Thyroid gland (tissue), 4 donors: ENCODE data around the gene SETD7. TPM values are rescaled to one million over a fixed set of nuclear protein-coding genes. Genes with fewer than 3 reads are reported as not detected.

Experiments used
- DNase-seq, 2 donors: peaks; one replicate each; pipeline ENCODE4 v3.0.0-alpha.2; 2019
- H3K27ac ChIP-seq, 3 donors: fragments of 200-600 bp; sonication (generic); 1 replicate in 2 of 3; 2 replicates in 1 of 3; pipeline ENCODE4 v1.5.1; 2016 to 2019; ENCODE audit warnings: mild to moderate bottlenecking in 1 of 3, moderate library complexity in 1 of 3
- H3K27me3 ChIP-seq: fragments of 200-600 bp; sonication (generic); one replicate; pipeline ENCODE4 v1.5.1; 2019
- H3K36me3 ChIP-seq, 2 donors: fragments of 200-600 bp; sonication (generic); one replicate each; pipeline ENCODE4 v1.5.1; 2016 to 2019
- H3K4me1 ChIP-seq, 2 donors: fragments of 200-600 bp; sonication (generic); one replicate each; pipeline ENCODE4 v1.5.1; 2017 to 2019
- H3K4me3 ChIP-seq, 3 donors: fragments of 200-600 bp; sonication (generic); replicated peaks in 1 of 3; 1 replicate in 2 of 3; 2 replicates in 1 of 3; pipeline ENCODE4 v1.5.1; 2016; ENCODE audit warnings: mild to moderate bottlenecking in 1 of 3
- H3K9me3 ChIP-seq: fragments of 200-600 bp; sonication (generic); one replicate; pipeline ENCODE4 v1.5.1; 2017
- CTCF ChIP-seq, 6 experiments: fragments of 200-600 bp in 3 of 6; fragments of 450-650 bp in 3 of 6; sonication (generic) in 3 of 6; IDR thresholded peaks; one replicate each; pipeline ENCODE4 v1.5.1; 2016 to 2019; ENCODE audit warnings: antibody characterized with exemption in 6 of 6, mild to moderate bottlenecking in 2 of 6, inconsistent platforms in 1 of 6, moderate library complexity in 1 of 6
- POLR2A ChIP-seq, 2 donors: fragments of 450-650 bp; IDR thresholded peaks; one replicate each; pipeline ENCODE4 v1.6.1; 2017; ENCODE audit warnings: antibody characterized with exemption in 2 of 2, mild to moderate bottlenecking in 2 of 2, moderate library complexity in 1 of 2
- WGBS, 2 donors: methylation state at CpG; one replicate each; pipeline ENCODE4 v1.1.5; 2017; 5-methylcytosine and 5-hydroxymethylcytosine counted together
- intact Hi-C: fragments of 100-400 bp; cut with DNase I; formaldehyde crosslinking; loops from one replicate; pipeline ENCODE4 v1.15.1; 2023
- total RNA-seq, 4 donors: library from RNA; depleted of rRNA; stranded (reverse); fragments of >200 nt; gene quantifications; one replicate each; pipeline ENCODE4 v1.2.3, GENCODE V29; 2016

SETD7 gene
- total RNA-seq, 4 donors from 2014 or later, result 33.3 to 73.0 (median 37.1) TPM

- Histone ChIP-seq H3K9me3 (no peaks in the 10 kb centered on the region), H3K4me1 (peaks cover 19 to 31% of the 10 kb centered on the region in 2 donors), H3K27me3 (no peaks in the 10 kb centered on the region), H3K36me3 (no peaks in the 10 kb centered on the region), H3K4me3 (no peak overlapping the region), H3K27ac (no peak overlapping the region)
- intact Hi-C loops, result loop anchor here (10.0 kb wide), 1 partner anchor 96 kb away; the partner anchor contains the start of gene SETD7
- 92 to 94% methylated on average over 3 of the region's 3 CpGs for WGBS, 2 donors
- DNase-seq, result no peak
- TF ChIP-seq CTCF (IDR thresholded peaks at IDR 0.05) (no peak), POLR2A (IDR thresholded peaks at IDR 0.05) (no peak)
Observed at GRCh38 chr4:139458999-139459398, 97.0 kb downstream of the SETD7 start.

GRCh38 chr4:139458543-139458942 is 97.5 kb downstream of the SETD7 start:
- intact Hi-C loops, result loop anchor here (10.0 kb wide), 1 partner anchor 96 kb away; the partner anchor contains the start of gene SETD7
- Histone ChIP-seq H3K36me3 (no peaks in the 10 kb centered on the region), H3K4me1 (peaks cover 19 to 31% of the 10 kb centered on the region in 2 donors), H3K9me3 (no peaks in the 10 kb centered on the region), H3K27ac (no peak overlapping the region), H3K4me3 (no peak overlapping the region), H3K27me3 (no peaks in the 10 kb centered on the region)
- 93 to 97% methylated on average over 1 of the region's 1 CpG for WGBS, 2 donors
- no peak for TF ChIP-seq CTCF (IDR thresholded peaks at IDR 0.05)
- TF ChIP-seq POLR2A (IDR thresholded peaks at IDR 0.05), result no peak
- no peak for DNase-seq

- Histone ChIP-seq H3K27me3 (no peaks in the 10 kb centered on the region), H3K4me1 (peaks cover 25 to 38% of the 10 kb centered on the region in 2 donors), H3K36me3 (no peaks in the 10 kb centered on the region), H3K9me3 (no peaks in the 10 kb centered on the region), H3K4me3 (no peak overlapping the region), H3K27ac (no peak overlapping the region)
- DNase-seq, result no peak
- 86 to 88% methylated on average over 4 of the region's 4 CpGs for WGBS, 2 donors
- intact Hi-C loops, result loop anchor here (10.0 kb wide), 1 partner anchor 97 kb away; the partner anchor contains the start of gene SETD7
- no peak for TF ChIP-seq POLR2A (IDR thresholded peaks at IDR 0.05)
Observed at GRCh38 chr4:139457318-139457717, 98.7 kb downstream of the SETD7 start.

GRCh38 chr4:139455126-139455538 is 100.9 kb downstream of the SETD7 start:
- no peak overlapping the region for H3K27ac ChIP-seq
- peak overlapping the region in 2 of 3 donors; percentile 67 to 86 for H3K4me3 ChIP-seq
- H3K4me1 ChIP-seq, result peaks cover 35 to 44% of the 10 kb centered on the region in 2 donors
- no peaks in the 10 kb centered on the region for H3K27me3 ChIP-seq
- no peaks in the 10 kb centered on the region for H3K9me3 ChIP-seq
- intact Hi-C loops, result loop anchor here (10.0 kb wide), 1 partner anchor 100 kb away; the partner anchor contains the start of gene SETD7
- DNase-seq, result no peak
- WGBS, 2 donors, result 59 to 62% methylated on average over 6 of the region's 6 CpGs
- no peaks in the 10 kb centered on the region for H3K36me3 ChIP-seq
- TF ChIP-seq CTCF (IDR thresholded peaks at IDR 0.05), result no peak
- TF ChIP-seq POLR2A (IDR thresholded peaks at IDR 0.05), result no peak

- Histone ChIP-seq H3K27me3 (no peaks in the 10 kb centered on the region), H3K9me3 (no peaks in the 10 kb centered on the region), H3K4me3 (peak within 1 kb of the TSS; percentile 67 to 86 (median 70)), H3K36me3 (no peaks in the 10 kb centered on the region), H3K4me1 (peaks cover 35 to 44% of the 10 kb centered on the region in 2 donors), H3K27ac (peak within 1 kb of the TSS; percentile 91 to 98 (median 93))
- intact Hi-C loops, result loop anchor here (10.0 kb wide), 1 partner anchor 100 kb away; the partner anchor contains the start of gene SETD7
- WGBS, 2 donors, result 1 to 2% methylated on average over 30 to 45 of the region's 46 CpGs
- DNase-seq, result no peak
- TF ChIP-seq POLR2A (IDR thresholded peaks at IDR 0.05), result peak; percentile 69 to 87
- TF ChIP-seq CTCF (IDR thresholded peaks at IDR 0.05), result no peak
Observed at GRCh38 chr4:139454111-139455045, 101.6 kb downstream of the SETD7 start, which contains the start of gene RAB33B. Gene RAB33B, plus strand, starts transcription at chr4:139454121. Its CDS starts 75 bp downstream, at chr4:139454196.
